MCF 10A (cell line): ENCODE results near the gene RALGPS1. TPM values are rescaled to one million over a fixed set of nuclear protein-coding genes. Genes with fewer than 3 reads are reported as not detected.
A peak's percentile ranks its signal among the peaks of the same experiment; 100 is the strongest.

Experiments
- BruUV-seq: library from RNA; stranded (reverse); fragments of 400-500 nt; replicated peaks from 2 replicates; lab custom pipeline; 2021; lab: Mats Ljungman, UMichigan
- CTCF ChIA-PET: fragments of 300-600 bp; sonication (Branson Sonifier 250); formaldehyde crosslinking; extraction: SDS; loops from one replicate; lab custom pipeline; 2021; ENCODE audit warnings: antibody characterized with exemption, inconsistent platforms; lab: Yijun Ruan, JAX
- POLR2A ChIA-PET: fragments of 300-600, 350-650 bp; sonication (Branson Sonifier 250); formaldehyde crosslinking; extraction: SDS; loops from one replicate; lab custom pipeline; 2020; ENCODE audit warnings: antibody characterized with exemption, inconsistent platforms; lab: Yijun Ruan, JAX
- DNase-seq: peaks from one replicate; pipeline ENCODE4 v3.0.0-alpha.2; 2018; ENCODE audit not compliant: unreplicated experiment
- H3K27ac Mint-ChIP-seq: one replicate; pipeline ENCODE4 v1.8.0; 2022; ENCODE audit warnings: mild to moderate bottlenecking, low read depth, mixed read lengths; ENCODE audit not compliant: unreplicated experiment
- H3K27me3 Mint-ChIP-seq: one replicate; pipeline ENCODE4 v1.8.0; 2022; ENCODE audit warnings: mixed read lengths; ENCODE audit not compliant: insufficient read depth, unreplicated experiment
- H3K36me3 Mint-ChIP-seq: one replicate; pipeline ENCODE4 v1.8.0; 2022; ENCODE audit warnings: mild to moderate bottlenecking, moderate library complexity, mixed read lengths; ENCODE audit not compliant: insufficient read depth, unreplicated experiment
- H3K4me1 Mint-ChIP-seq: one replicate; pipeline ENCODE4 v1.8.0; 2022; ENCODE audit warnings: mixed read lengths; ENCODE audit not compliant: insufficient read depth, unreplicated experiment
- H3K4me3 Mint-ChIP-seq: one replicate; pipeline ENCODE4 v1.8.0; 2022; ENCODE audit warnings: mild to moderate bottlenecking, moderate library complexity, mixed read lengths; ENCODE audit not compliant: unreplicated experiment
- H3K9me3 Mint-ChIP-seq: one replicate; pipeline ENCODE4 v1.8.0; 2022; ENCODE audit warnings: mixed read lengths; ENCODE audit not compliant: unreplicated experiment
- intact Hi-C: fragments of 100-400 bp; cut with micrococcal nuclease; formaldehyde crosslinking; loops from 2 replicates; pipeline ENCODE4 v1.14.1; 2022
- total RNA-seq: library from RNA; stranded (reverse); gene quantifications from 2 replicates; pipeline ENCODE4 v1.2.3, GENCODE V29; 2022
- TF ChIP-seq, protein P1 (sequence below): fragments of 200-600 bp; IDR thresholded peaks from one replicate; pipeline ENCODE4 v1.8.0; 2022; ENCODE audit warnings: antibody characterized with exemption, mild to moderate bottlenecking; ENCODE audit not compliant: unreplicated experiment

RALGPS1 gene
- total RNA-seq, 1 experiment from 2014 or later = 2.4 TPM

GRCh38 chr9:127186806-127187205 is 272.2 kb downstream of the RALGPS1 start:
- TF ChIP-seq, protein P1, sequence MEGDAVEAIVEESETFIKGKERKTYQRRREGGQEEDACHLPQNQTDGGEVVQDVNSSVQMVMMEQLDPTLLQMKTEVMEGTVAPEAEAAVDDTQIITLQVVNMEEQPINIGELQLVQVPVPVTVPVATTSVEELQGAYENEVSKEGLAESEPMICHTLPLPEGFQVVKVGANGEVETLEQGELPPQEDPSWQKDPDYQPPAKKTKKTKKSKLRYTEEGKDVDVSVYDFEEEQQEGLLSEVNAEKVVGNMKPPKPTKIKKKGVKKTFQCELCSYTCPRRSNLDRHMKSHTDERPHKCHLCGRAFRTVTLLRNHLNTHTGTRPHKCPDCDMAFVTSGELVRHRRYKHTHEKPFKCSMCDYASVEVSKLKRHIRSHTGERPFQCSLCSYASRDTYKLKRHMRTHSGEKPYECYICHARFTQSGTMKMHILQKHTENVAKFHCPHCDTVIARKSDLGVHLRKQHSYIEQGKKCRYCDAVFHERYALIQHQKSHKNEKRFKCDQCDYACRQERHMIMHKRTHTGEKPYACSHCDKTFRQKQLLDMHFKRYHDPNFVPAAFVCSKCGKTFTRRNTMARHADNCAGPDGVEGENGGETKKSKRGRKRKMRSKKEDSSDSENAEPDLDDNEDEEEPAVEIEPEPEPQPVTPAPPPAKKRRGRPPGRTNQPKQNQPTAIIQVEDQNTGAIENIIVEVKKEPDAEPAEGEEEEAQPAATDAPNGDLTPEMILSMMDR = no peak
- Mint-ChIP-seq H3K36me3 (peaks cover 5% of the 10 kb centered on the region), H3K27ac (peak overlapping the region; percentile 23), H3K9me3 (no peaks in the 10 kb centered on the region), H3K4me1 (peaks cover 11% of the 10 kb centered on the region), H3K4me3 (no peak overlapping the region), H3K27me3 (peaks cover 33% of the 10 kb centered on the region)
- ChIA-PET CTCF (interaction anchor here (0.7 to 1.1 kb wide), 3 partner anchors 12 to 221 kb away, joined by 3 read pairs; no protein-coding TSS in a partner anchor), POLR2A (interaction anchor here (0.7 to 1.5 kb wide), 4 partner anchors 20 to 58 kb away, joined by 3 to 6 read pairs (median 4); no protein-coding TSS in a partner anchor)
- intact Hi-C loops = loop anchor here (5.0 kb wide), 1 partner anchor 140 kb away; no protein-coding TSS in a partner anchor
- no TSS peak for BruUV-seq
- no peak for DNase-seq

- Mint-ChIP-seq H3K36me3 (peaks cover 5% of the 10 kb centered on the region), H3K9me3 (no peaks in the 10 kb centered on the region), H3K27ac (peak overlapping the region; percentile 23), H3K4me3 (no peak overlapping the region), H3K27me3 (peaks cover 39% of the 10 kb centered on the region), H3K4me1 (peaks cover 11% of the 10 kb centered on the region)
- TF ChIP-seq, protein P1 = no peak
- intact Hi-C loops = loop anchor here (5.0 kb wide), 1 partner anchor 140 kb away; no protein-coding TSS in a partner anchor
- ChIA-PET CTCF (interaction anchor here (0.7 to 1.8 kb wide), 5 partner anchors 11 to 222 kb away, joined by 3 to 5 read pairs (median 3); no protein-coding TSS in a partner anchor), POLR2A (interaction anchor here (0.7 to 1.5 kb wide), 12 partner anchors 9 to 1341 kb away, joined by 3 to 6 read pairs (median 3); partner anchors contain the start of gene RALGPS1)
- no TSS peak for BruUV-seq
- peak; percentile 99 for DNase-seq
These were observed 272.8 kb downstream of the RALGPS1 start for GRCh38 chr9:127187231-127187956.

- H3K36me3 Mint-ChIP-seq = peaks cover 4% of the 10 kb centered on the region
- ChIA-PET CTCF (interaction anchor here (0.6 to 1.8 kb wide), 3 partner anchors 10 to 354 kb away, joined by 3 to 5 read pairs (median 3); no protein-coding TSS in a partner anchor), POLR2A (interaction anchor here (0.6 to 1.3 kb wide), 7 partner anchors 8 to 811 kb away, joined by 3 to 6 read pairs (median 3); no protein-coding TSS in a partner anchor)
- no peak overlapping the region for H3K4me3 Mint-ChIP-seq
- peak overlapping the region; percentile 64 for H3K27ac Mint-ChIP-seq
- H3K9me3 Mint-ChIP-seq = no peaks in the 10 kb centered on the region
- H3K4me1 Mint-ChIP-seq = peaks cover 11% of the 10 kb centered on the region
- no TSS peak for BruUV-seq
- TF ChIP-seq, protein P1 = no peak
- DNase-seq = no peak
- peaks cover 49% of the 10 kb centered on the region for H3K27me3 Mint-ChIP-seq
- intact Hi-C loops = loop anchor here (5.0 kb wide), 1 partner anchor 141 kb away; no protein-coding TSS in a partner anchor
These were observed 273.8 kb downstream of the RALGPS1 start for GRCh38 chr9:127188396-127188795.

DNA sequence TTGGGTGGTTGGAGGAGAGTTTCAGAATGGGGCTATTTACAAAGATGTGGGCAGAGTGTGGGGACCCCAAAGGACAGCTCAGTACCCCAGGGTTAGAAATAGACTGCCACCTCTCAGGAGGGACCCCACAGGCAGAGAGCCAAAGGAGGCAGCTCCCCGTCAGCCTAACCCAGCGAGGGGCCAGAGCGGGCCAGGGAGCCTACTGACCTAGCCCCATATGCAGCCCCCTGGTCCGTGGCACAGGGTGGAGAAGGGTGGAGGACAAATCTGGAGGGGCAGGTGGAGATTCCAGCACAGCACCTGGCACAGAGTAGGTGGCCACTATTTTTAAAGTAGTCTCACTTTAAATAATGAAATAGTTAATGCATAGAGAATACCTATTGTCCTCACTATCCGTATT is 275.0 kb downstream of the RALGPS1 start:
- Mint-ChIP-seq H3K27ac (no peak overlapping the region), H3K4me1 (peaks cover 11% of the 10 kb centered on the region), H3K4me3 (no peak overlapping the region), H3K36me3 (no peaks in the 10 kb centered on the region), H3K27me3 (peaks cover 51% of the 10 kb centered on the region), H3K9me3 (no peaks in the 10 kb centered on the region)
- POLR2A ChIA-PET = no interaction called here
- TF ChIP-seq, protein P1 = no peak
- no TSS peak for BruUV-seq
- CTCF ChIA-PET = interaction anchor here (0.6 kb wide), 1 partner anchor 256 kb away, joined by 3 read pairs; no protein-coding TSS in a partner anchor
- intact Hi-C loops = loop anchor here (5.0 kb wide), 1 partner anchor 142 kb away; no protein-coding TSS in a partner anchor
- no peak for DNase-seq
